Limb (tissue), 2 donors: ENCODE measurements around the gene TFDP3.
A peak's percentile ranks its signal among the peaks of the same experiment; 100 is the strongest.

Experiments used
- DNase-seq, 2 donors: peaks; one replicate each; pipeline ENCODE4 v3.0.0-alpha.2; 2016; ENCODE audit errors: extremely low spot score in 2 of 2

The TFDP3 gene

GRCh38 chrX:133218329-133218728 is at the start of gene TFDP3:
TSS of gene TFDP3 (minus strand) at chrX:133218354. CDS start at chrX:133218259, 95 bp downstream.
- no peak for DNase-seq

DNA sequence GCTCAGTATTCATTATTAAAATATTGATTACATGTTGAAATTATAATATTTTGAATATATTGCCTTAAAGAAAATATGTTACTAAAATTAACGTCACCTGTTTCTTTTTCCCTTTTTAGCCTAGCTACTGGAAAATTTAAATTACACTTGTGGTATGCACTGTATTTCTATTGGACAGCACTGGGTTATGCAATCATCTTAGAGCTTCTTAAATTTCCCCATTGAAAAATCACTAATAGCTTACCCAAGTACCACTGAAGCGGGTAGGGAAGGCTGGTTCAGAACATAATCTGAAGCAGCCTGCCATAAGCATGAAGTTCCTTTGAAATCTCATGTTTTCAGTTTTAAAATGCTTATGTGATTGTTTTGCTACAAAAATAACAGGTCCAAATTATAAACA is 49.5 kb upstream of the TFDP3 start:
- no peak for DNase-seq

DNA sequence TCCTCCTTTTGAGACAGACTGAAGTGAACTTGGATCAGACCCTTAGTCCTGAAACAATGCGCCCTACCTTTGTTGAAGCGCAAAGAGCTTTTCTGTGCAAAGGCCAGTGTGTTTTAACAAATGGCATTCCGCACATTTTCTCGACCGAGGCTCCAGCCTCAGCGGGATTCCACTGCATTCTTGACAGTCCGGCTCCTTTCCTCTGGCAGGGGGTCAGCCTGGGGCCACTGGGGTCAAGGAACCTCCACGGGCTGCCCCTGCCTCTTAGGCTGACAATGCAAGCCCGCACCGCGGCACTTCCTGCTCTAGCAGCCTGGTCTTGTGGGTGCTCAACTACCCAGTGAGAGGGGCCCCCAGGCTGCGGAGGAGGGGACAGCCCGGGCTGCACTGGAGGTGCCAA is 47.2 kb upstream of the TFDP3 start:
- peak in 1 of 2 donors; percentile 33 for DNase-seq

DNA sequence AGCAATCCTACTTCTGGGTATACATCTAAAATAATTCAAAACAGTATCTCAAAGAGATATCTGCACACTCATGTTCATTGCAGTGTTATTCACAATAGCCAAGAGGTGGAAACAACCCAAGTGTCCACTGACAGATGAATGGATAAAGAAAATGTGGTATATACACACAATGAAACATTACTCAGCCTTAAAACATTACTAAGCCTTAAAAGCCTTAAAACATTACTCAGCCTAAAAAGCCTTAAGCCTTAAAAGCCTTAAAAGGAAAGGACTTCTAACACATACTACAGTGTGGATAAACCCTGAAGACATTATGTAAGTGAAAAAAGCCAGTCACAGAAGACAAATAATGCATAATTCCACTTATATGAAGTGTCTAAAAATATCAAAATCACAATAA is 40.3 kb upstream of the TFDP3 start:
- DNase-seq = no peak

DNA sequence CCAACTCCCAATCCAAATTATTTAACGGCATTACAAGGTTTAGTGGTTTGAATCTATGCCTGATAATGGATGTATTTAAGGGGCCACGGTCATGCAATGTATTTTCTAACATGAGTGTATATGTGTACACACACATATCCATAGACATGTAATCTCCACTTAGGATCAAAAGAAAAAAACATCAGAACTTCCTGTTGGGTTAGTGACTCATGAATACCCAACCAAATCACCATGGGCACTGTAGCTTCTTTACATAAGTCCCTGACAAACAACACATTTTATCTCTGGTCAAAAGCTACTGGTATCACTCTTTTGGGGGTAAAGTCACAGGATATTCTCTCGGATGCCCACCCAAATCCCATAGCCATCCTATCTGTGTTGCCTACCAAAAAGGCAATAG is 36.5 kb upstream of the TFDP3 start:
- DNase-seq = no peak

DNA sequence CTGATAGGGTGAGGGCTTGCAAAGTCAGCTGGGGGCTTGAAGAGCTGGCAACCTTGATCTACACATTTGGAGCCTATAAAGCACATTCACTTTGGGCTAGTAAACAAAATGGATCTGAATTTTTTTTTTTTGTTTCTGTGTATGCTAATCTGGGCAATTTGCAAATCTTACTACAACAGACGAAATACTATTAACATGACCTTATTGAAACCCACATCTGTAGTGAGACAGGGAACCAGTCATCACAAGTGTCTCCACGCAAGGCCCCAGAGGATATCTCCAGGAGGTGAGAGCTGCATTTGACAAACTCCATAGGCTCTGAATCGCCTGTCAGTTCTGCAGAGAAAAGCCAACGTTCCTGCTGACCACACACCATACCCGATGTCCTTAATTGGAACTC is 33.0 kb upstream of the TFDP3 start:
- no peak for DNase-seq

DNA sequence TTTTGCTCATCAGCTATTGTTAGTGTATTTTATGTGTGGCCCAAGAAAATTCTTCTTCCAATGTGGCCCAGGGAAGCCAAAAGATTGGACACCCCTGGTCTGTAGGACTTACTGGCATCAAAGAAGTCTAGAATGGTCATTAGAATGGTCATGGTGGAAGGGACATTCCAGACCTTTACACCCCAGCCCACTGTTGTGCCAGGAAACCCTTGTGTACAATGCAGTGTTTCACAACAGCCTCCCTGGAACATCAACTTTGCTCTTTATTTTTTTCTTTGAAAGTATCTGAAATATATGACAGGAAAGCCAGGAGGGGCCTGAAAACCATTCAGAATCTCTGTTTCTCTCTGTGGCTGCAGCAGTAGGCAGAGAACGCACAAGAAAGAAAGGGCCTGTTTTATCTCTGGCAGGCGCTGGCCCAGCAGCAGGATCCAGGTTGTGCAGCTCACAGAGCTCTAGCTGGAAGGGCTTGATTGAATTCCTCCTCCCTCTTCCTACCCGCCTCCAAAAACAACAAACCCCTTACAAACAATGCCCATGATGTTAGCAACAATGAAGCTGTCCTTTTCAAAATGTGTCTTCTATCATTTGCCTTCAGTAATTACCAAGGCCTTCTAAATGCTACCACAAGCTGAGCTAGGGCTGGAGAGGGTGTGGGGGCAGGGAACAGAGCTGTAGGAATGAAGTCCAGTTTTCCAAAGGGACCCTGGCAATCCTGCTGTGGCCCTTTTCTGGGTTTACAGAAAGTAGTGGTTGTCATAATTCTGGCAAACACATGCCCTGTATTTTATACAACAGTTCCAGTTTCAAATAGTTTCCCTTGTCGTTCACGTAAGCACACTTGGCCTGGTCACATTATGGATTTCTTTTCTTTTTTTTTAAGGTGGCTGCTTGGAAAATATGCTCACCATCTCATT is 32.3 kb upstream of the TFDP3 start:
- no peak for DNase-seq

GRCh38 chrX:133249266-133250058 is 31.3 kb upstream of the TFDP3 start:
- DNase-seq = no peak

DNA sequence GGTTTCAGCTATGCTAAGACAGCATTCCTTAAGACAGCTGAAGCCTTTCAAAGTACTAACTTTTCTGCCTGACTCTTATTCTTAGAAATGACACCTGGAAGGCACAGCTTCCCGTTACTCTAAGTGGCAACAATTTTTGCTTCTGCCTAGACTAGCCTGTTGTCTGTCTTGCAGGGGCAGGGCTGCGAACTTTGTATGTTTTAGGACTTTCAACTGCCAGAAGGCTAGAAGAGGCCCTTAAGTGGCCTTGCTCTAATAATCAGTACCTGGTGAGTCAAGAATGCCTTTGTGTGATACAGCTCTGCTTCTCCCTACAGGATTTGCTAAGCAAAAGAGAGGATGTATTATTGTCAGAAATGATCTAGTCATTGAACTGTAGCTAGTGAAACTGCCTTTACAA is 30.0 kb upstream of the TFDP3 start:
- DNase-seq = no peak

DNA sequence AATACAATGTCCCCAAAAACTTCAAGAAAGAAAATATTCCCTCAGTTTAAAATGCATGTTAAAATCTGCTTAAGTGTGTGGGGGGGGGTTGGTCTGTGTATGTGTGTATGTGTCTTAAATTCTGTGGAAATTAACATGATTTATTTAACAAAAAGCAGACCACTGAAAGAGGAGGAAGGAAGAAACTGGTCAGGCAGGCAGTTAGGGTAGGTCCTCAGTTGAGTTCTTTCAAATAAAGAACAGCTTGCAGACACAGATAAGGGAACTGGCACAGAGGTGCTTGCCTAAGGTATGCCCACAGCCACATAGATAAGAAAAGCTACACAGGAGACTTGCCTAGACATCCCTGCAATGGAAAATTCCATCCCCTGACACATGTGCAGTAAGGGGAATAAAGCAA is 28.8 kb upstream of the TFDP3 start:
- no peak for DNase-seq

GRCh38 chrX:133235830-133236229 is 17.7 kb upstream of the TFDP3 start:
- no peak for DNase-seq

- no peak for DNase-seq
Observed at GRCh38 chrX:133232331-133232730, 14.2 kb upstream of the TFDP3 start.

GRCh38 chrX:133229361-133229760 is 11.2 kb upstream of the TFDP3 start:
- DNase-seq = no peak

DNA sequence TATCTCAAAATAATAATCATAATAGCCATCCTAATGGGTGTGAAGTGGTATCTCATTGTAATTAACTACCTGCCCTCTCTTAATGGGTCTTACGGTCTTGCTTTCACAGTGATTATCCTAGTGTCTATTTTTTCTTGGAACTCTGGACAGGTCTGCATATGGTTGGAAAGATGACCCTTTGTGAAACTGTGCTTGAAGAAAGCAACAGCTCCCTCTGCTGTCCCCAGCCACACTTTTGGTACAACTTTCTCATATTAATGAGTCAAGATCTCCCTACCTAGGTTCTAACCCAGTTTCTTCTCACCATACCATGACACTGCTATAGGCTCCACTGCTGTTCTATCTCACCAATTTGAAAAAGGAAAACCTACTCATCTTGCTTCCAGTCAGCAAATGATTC is 2.4 kb downstream of the TFDP3 start:
- no peak for DNase-seq

GRCh38 chrX:133215017-133215416 is 3.1 kb downstream of the TFDP3 start:
- no peak for DNase-seq

DNA sequence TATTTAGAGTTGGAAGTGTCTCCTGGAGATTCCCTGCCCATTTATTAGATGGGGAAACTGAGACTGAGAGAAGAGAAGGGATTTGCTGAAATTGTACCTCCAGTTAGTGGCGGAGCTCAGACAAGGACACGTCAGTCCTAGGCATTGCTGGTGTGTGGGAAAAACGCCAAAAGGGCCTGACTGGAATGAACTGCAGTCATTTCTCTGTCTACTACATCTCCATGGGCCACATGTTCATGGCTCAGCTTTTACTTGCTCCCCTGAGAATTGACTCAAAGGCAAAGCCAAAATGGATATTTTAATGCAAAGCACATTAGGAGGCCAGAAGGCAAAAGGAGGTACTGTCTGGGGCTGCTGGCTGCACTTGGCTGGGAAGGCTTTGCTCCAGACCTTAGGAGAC is 3.9 kb downstream of the TFDP3 start:
- DNase-seq = no peak

DNA sequence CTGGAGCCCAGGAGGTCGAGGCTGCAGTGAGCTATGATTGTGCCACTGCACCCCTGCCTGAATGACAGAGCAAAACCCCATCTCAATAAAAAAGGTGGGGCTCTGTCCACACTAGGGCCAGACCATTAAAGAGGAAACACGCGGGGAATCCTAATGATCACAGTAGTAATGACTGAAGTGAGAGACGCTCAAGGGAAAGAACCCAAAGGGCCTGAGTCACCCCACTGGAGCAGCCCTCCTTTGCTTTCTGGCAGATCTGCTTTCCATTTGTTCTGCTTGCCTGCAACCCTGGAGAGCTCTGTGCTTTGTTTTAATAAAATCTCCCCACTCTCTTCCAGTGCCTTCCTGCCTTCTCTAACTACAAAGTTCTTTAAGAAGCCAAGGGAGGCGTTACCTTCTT is 5.0 kb downstream of the TFDP3 start:
- DNase-seq = no peak

DNA sequence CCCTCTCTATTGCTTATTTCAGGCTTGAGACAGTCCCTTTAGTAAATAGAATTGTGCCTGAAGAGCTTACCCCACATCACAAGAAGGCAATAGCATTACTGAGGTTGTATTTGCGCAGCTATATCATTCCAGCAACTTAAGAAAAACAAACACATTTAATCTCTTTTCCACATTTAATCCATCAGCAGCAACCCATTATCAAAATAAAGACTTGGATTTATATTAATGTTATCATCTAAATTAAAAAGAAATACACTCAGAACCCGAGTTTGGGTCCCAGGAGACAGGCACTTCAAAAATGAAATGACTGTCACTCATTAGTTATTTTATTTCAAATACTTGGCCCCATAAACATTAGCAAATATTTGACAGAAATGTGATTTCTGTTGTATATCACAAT is 10.4 kb downstream of the TFDP3 start:
- DNase-seq = no peak

- DNase-seq = no peak
Observed at GRCh38 chrX:133191739-133192039, 26.5 kb downstream of the TFDP3 start.

- DNase-seq = no peak
Observed at GRCh38 chrX:133190877-133191738, 27.0 kb downstream of the TFDP3 start.

GRCh38 chrX:133189195-133189594 is 29.0 kb downstream of the TFDP3 start:
- DNase-seq = no peak

DNA sequence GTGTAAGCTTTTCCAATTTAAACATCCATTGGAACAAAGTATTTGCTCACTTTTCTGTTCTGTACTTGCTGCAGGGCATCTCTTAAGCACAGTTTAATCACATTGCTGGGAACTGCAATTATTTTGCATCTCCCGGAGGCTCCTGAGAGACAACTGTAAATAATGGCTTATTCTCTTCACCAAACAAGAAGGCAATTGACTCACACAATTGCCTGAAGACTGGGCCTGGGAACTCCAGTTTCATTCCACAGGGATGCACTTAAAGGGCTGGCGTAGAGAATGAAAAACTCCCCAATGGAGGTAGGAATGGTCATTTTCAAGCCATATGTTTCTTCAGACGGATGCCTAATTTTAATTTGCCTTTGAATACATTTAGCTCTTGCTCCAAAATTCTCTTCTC is 29.5 kb downstream of the TFDP3 start:
- DNase-seq = no peak
